PC-3 (cell line): ENCODE measurements around the gene NPLOC4. TPM values are rescaled to one million over a fixed set of nuclear protein-coding genes. Genes with fewer than 3 reads are reported as not detected.

Experiments
- ATAC-seq: fragments of 200-7000 bp; cut with Tn5 transposase; 2 replicates; pipeline ENCODE4 v1.9.1; 2020; ENCODE audit warnings: mild to moderate bottlenecking, moderate library complexity
- BruUV-seq: library from RNA; stranded (reverse); fragments of 400-500 nt; replicated peaks from 2 replicates; lab custom pipeline; 2021; lab: Mats Ljungman, UMichigan
- CTCF ChIA-PET: fragments of 300-600 bp; sonication (Branson Sonifier 250); formaldehyde crosslinking; loops from one replicate; lab custom pipeline; 2022; ENCODE audit warnings: antibody characterized with exemption; lab: Charles Lee
- POLR2A ChIA-PET: fragments of 300-600 bp; sonication (Branson Sonifier 250); formaldehyde crosslinking; loops from one replicate; lab custom pipeline; 2022; ENCODE audit warnings: antibody characterized with exemption; ENCODE audit not compliant: unreplicated experiment; lab: Charles Lee
- DNase-seq: peaks from one replicate; pipeline ENCODE4 v3.0.0-alpha.2; 2015
- H2AFZ ChIP-seq: fragments of 300-600 bp; sonication (generic); 2 replicates; pipeline ENCODE4 v1.6.0; 2016; ENCODE audit warnings: antibody characterized with exemption, low read length
- H3F3A ChIP-seq: fragments of 300-600 bp; sonication (generic); one replicate; pipeline ENCODE4 v1.6.0; 2017; ENCODE audit warnings: antibody characterized with exemption, low read length, control low read depth, mild to moderate bottlenecking; ENCODE audit not compliant: unreplicated experiment
- H3K27ac ChIP-seq: fragments of 300-600 bp; sonication (generic); 2 replicates; pipeline ENCODE4 v1.5.1; 2016; ENCODE audit warnings: mild to moderate bottlenecking, low read length
- H3K27me3 ChIP-seq: fragments of 300-600 bp; sonication (generic); 2 replicates; pipeline ENCODE4 v1.6.1; 2016; ENCODE audit warnings: low read length, mixed read lengths
- H3K36me3 ChIP-seq: fragments of 300-600 bp; sonication (generic); 2 replicates; pipeline ENCODE4 v1.6.1; 2016; ENCODE audit warnings: low read depth, mixed run types, low read length, mixed read lengths
- H3K4me1 ChIP-seq: fragments of 300-600 bp; sonication (generic); 2 replicates; pipeline ENCODE4 v1.5.1; 2016; ENCODE audit warnings: low read length; ENCODE audit not compliant: insufficient read depth
- H3K4me2 ChIP-seq: fragments of 300-600 bp; sonication (generic); 2 replicates; pipeline ENCODE4 v1.6.0; 2016; ENCODE audit warnings: low read length
- H3K4me3 ChIP-seq: fragments of 300-600 bp; sonication (generic); 2 replicates; pipeline ENCODE4 v1.5.1; 2016; ENCODE audit warnings: mild to moderate bottlenecking, low read length, mixed read lengths
- H3K79me2 ChIP-seq: fragments of 300-600 bp; sonication (generic); 2 replicates; pipeline ENCODE4 v1.6.1; 2017; ENCODE audit warnings: low read length, mixed read lengths
- H3K9ac ChIP-seq: fragments of 300-600 bp; sonication (generic); 2 replicates; pipeline ENCODE4 v1.6.0; 2016; ENCODE audit warnings: mild to moderate bottlenecking, low read length
- H3K9me2 ChIP-seq: fragments of 300-600 bp; sonication (generic); replicated peaks from 2 replicates; pipeline ENCODE4 v1.6.1; 2016; ENCODE audit warnings: mixed run types, low read length, mixed read lengths
- H3K9me3 ChIP-seq: fragments of 300-600 bp; sonication (generic); 2 replicates; pipeline ENCODE4 v1.6.1; 2016; ENCODE audit warnings: low read length, mixed read lengths
- H4K20me1 ChIP-seq: fragments of 300-600 bp; sonication (generic); 2 replicates; pipeline ENCODE4 v1.6.1; 2016; ENCODE audit warnings: low read length, mixed read lengths
- EZH2 ChIP-seq: fragments of 300-600 bp; sonication (generic); IDR thresholded peaks from one replicate; pipeline ENCODE4 v1.6.1; 2017; ENCODE audit warnings: antibody characterized with exemption, mild to moderate bottlenecking, low read length; ENCODE audit not compliant: unreplicated experiment
- EZH2phosphoT487 ChIP-seq: fragments of 300-600 bp; sonication (generic); IDR thresholded peaks from 2 replicates; pipeline ENCODE4 v1.6.1; 2018; ENCODE audit warnings: mild to moderate bottlenecking, antibody characterized with exemption, low read length, borderline replicate concordance
- intact Hi-C: fragments of 100-400 bp; cut with micrococcal nuclease; formaldehyde crosslinking; loops from 2 replicates; pipeline ENCODE4 v1.9.0; 2023
- total RNA-seq: library from RNA; depleted of rRNA; stranded (reverse); fragments of >200 nt; gene quantifications from 2 replicates; pipeline ENCODE4 v1.2.3, GENCODE V29; 2014
- TF ChIP-seq, protein P1 (sequence below): fragments of 300-600 bp; sonication (generic); conservative IDR thresholded peaks from 2 replicates; pipeline ENCODE4 v1.5.1; 2017; ENCODE audit warnings: antibody characterized with exemption, low read depth, mild to moderate bottlenecking, low read length

Gene NPLOC4
- total RNA-seq, 1 experiment from 2014 or later = 109 TPM

DNA sequence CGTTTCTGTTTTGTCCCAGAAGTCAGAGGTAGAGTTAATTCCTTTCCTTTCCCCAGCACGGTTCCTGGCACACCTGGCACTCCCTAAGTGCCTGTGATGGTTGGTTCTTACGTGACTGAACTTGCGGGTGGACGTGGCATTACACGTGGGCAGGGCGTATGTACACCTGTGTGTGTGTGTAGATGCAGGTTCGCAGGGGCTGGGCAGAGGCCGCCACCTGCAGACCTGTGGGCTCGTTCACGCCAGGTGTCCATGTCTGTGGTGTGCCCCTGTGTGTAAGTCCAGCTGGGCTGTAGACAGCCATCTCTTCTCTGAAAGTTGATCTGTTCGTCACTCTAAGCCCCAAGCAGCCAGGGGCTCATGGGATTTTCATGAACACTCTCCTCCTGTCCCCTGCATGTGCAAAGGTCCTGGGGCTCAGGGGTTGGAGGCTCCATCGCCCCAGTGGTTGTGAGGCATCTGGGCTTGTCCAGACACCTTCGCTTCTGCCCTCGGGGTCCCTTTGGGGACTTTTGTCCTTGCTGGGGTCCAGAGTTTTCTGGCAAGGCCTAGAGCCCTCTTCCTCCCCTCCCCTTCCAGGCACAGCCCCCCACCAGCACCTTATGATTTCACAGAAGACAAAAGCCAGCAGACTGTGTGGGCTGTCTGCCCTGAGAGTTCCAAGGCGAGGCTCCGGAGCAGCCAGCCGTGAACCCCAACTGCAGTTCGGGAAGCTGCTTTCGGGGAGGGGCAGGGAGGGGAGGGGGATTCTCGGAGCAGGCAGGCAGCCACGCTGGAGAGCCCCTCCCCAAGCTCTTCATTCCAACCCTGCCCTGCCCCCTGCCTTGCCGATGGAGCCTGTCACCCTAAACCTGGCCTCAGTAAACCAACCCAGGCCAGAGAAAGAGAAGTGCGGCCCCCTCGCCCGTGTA, 114.2 kb downstream of the NPLOC4 start:
- no peaks in the 10 kb centered on the region for H3K27me3 ChIP-seq
- BruUV-seq = no TSS peak
- POLR2A ChIA-PET = no interaction called here

DNA sequence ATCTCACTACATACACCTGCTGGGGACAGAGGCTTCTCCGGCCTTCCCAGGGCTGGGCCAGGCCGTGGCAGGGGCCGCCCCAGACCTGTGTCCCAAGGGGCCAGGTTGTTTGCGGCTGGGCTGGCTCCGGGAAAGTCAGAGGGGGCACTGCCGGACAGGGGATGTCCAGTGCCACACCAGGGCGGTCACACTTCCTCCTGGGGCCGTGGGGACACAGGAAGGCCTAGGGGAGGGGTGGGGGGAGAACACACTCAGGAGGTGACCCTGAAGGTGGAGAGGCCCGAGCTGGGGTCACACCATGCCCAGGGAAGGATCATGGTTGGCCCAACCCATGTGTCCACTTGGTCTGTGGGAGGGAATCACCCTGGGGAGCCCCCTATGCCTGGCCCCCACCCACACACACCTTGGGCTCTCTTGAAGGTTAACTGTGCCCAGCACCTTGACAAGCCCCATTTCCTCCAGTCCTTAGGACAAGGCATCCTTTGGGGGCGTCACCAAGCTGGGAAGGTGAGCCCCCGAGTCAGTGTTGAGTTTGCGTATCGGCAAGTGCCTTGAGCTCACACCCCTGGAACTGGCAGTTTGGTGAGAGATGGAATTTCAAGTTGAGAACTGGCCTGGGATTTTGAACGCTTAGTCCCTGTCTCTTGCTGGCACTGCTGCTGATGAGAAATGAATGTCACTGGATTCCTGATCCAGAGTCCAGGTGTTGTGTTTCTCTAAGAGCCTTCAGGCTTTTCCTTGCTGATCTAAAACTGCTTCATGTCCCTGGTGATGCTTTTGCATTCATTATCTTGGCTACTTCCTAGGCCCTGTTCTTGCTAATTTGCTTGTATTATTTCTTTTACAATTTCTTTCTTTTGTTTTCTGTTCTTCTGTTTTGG, 116.7 kb downstream of the NPLOC4 start:
- DNase-seq (no peak), ATAC-seq (no peak)
- H3K4me2 ChIP-seq = peak overlapping the region; percentile 99
- intact Hi-C loops = no loop called here
- H3K27ac ChIP-seq = peak overlapping the region; percentile 17; the same call in 1 of the 2 replicates
- no peaks in the 10 kb centered on the region for H3K9me3 ChIP-seq
- H3K4me3 ChIP-seq = peak overlapping the region; percentile 78; the same call in 1 of the 2 replicates
- no peaks in the 10 kb centered on the region for H3F3A ChIP-seq
- H3K27me3 ChIP-seq = no peaks in the 10 kb centered on the region
- no TSS peak for BruUV-seq
- no peaks in the 10 kb centered on the region for H3K36me3 ChIP-seq
- H3K9me2 ChIP-seq = no peaks in the 10 kb centered on the region
- ChIA-PET CTCF (no interaction called here), POLR2A (no interaction called here)
- H3K79me2 ChIP-seq = peaks cover 21% of the 10 kb centered on the region
- TF ChIP-seq EZH2 (no peak), EZH2phosphoT487 (no peak)
- TF ChIP-seq, protein P1, sequence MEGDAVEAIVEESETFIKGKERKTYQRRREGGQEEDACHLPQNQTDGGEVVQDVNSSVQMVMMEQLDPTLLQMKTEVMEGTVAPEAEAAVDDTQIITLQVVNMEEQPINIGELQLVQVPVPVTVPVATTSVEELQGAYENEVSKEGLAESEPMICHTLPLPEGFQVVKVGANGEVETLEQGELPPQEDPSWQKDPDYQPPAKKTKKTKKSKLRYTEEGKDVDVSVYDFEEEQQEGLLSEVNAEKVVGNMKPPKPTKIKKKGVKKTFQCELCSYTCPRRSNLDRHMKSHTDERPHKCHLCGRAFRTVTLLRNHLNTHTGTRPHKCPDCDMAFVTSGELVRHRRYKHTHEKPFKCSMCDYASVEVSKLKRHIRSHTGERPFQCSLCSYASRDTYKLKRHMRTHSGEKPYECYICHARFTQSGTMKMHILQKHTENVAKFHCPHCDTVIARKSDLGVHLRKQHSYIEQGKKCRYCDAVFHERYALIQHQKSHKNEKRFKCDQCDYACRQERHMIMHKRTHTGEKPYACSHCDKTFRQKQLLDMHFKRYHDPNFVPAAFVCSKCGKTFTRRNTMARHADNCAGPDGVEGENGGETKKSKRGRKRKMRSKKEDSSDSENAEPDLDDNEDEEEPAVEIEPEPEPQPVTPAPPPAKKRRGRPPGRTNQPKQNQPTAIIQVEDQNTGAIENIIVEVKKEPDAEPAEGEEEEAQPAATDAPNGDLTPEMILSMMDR = no peak
- H3K9ac ChIP-seq = peak overlapping the region; percentile 34
- 0 out of 2 replicates have a peak overlapping the region, but pooled peaks have one; percentile 27 for H2AFZ ChIP-seq
- peaks cover 37% of the 10 kb centered on the region for H3K4me1 ChIP-seq
- no peaks in the 10 kb centered on the region for H4K20me1 ChIP-seq

More for the DNA sequence above, 114.2 kb downstream of the NPLOC4 start:
- H3K4me2 ChIP-seq = no peak overlapping the region
- no peak for ATAC-seq
- H3K79me2 ChIP-seq = no peaks in the 10 kb centered on the region
- no peaks in the 10 kb centered on the region for H3K36me3 ChIP-seq
- H3F3A ChIP-seq = no peaks in the 10 kb centered on the region
- H4K20me1 ChIP-seq = no peaks in the 10 kb centered on the region
- H3K9me3 ChIP-seq = no peaks in the 10 kb centered on the region
- H3K9me2 ChIP-seq = no peaks in the 10 kb centered on the region
- no peak overlapping the region for H3K4me3 ChIP-seq
- intact Hi-C loops = no loop called here
- H3K9ac ChIP-seq = no peak overlapping the region
- H3K27ac ChIP-seq = no peak overlapping the region
- H2AFZ ChIP-seq = no peak overlapping the region
- TF ChIP-seq EZH2phosphoT487 = no peak
- TF ChIP-seq EZH2 = no peak
- TF ChIP-seq, protein P1 = no peak
- CTCF ChIA-PET = no interaction called here
- peaks cover 24% of the 10 kb centered on the region for H3K4me1 ChIP-seq
- DNase-seq = no peak
